Measurements from ENCODE around the gene KLF15.
"Not testable (repeated sequence)": the region's sequence is repeated elsewhere in the genome, so short reads cannot be mapped to it uniquely, and the experiment has no call there.

The KLF15 gene

GRCh38 chr3:126346466-126346865 lies 10.7 kb downstream of the KLF15 start:
- no peak for DNase-seq (ENCODE audit: low spot score)

GRCh38 chr3:126345641-126346460 lies 11.4 kb downstream of the KLF15 start:
- no peak for DNase-seq (ENCODE audit: low spot score)

DNA sequence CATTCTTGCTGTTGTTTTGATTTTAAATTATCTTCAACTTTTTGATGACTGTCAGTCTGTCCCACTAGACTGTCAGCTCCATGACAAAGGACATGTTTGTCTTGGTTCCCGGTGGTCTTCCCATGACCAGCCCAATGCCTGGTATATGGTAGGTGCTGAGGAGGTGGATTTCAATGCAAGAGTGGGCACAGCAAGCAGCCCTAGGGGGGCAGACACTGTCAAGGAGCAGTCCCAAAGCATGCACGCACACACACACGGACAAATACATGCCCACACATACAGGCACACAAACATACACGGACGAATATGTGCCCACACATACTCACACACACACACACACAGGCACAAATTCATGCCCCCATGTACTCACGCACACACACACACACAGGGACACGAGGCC lies 12.0 kb downstream of the KLF15 start:
- no peak for DNase-seq (ENCODE audit: low spot score)

GRCh38 chr3:126344380-126345041 lies 12.7 kb downstream of the KLF15 start:
- DNase-seq (ENCODE audit: low spot score), result no peak

- DNase-seq (ENCODE audit: low spot score), result no peak
Observed at GRCh38 chr3:126343649-126344035, 13.6 kb downstream of the KLF15 start.

GRCh38 chr3:126342991-126343648 lies 14.1 kb downstream of the KLF15 start:
- peak; percentile 59 for DNase-seq (ENCODE audit: low spot score)

- no peak for DNase-seq (ENCODE audit: low spot score)
Observed at GRCh38 chr3:126342211-126342610, 15.0 kb downstream of the KLF15 start.

- DNase-seq (ENCODE audit: low spot score), result no peak
Observed at GRCh38 chr3:126341755-126342150, 15.5 kb downstream of the KLF15 start.

GRCh38 chr3:126340943-126341754 lies 16.1 kb downstream of the KLF15 start:
- no peak for DNase-seq (ENCODE audit: low spot score)

GRCh38 chr3:126340596-126340942 lies 16.6 kb downstream of the KLF15 start:
- no peak for DNase-seq (ENCODE audit: low spot score)

GRCh38 chr3:126340081-126340511 lies 17.1 kb downstream of the KLF15 start:
- DNase-seq (ENCODE audit: low spot score), result no peak

GRCh38 chr3:126339466-126339865 lies 17.7 kb downstream of the KLF15 start:
- no peak for DNase-seq (ENCODE audit: low spot score)

GRCh38 chr3:126338790-126339288 lies 18.4 kb downstream of the KLF15 start:
- DNase-seq (ENCODE audit: low spot score), result no peak

DNA sequence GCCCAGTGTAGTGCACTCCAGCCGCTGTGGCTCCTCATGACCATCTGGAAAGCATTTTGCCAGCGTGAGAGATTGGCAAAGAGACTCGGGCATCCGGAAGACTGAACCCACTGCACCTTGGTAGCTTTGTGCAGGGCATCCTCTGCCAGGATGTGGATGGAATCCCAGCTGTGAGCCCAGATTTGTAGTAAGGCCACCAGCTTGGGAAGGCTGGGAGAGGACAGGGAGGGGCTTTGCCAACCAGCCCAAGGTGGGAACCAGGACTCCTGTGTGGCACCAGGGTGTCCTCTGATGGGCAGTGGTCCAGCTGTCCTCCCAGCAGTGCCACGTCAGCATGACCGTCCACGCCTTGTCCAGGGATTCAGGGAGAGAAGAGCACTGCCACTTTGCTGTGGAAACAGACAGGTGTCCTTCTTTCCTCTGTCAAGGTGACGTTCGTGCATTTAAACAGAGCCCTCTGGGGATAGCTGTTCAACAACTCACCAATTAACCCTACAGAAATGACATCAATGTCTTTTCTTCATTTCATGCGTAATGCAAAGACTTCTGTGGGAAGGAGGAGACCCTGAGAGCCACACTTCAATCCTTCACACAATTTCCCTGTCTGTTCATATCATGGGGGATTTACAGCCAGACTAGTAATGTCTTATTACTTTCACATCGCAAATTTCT lies 19.1 kb downstream of the KLF15 start:
- DNase-seq (ENCODE audit: low spot score), result no peak

- not testable (repeated sequence) for DNase-seq (ENCODE audit: low spot score)
Observed at GRCh38 chr3:126331812-126332336, 25.3 kb downstream of the KLF15 start.

GRCh38 chr3:126329927-126330725 lies 27.1 kb downstream of the KLF15 start:
- no peak for DNase-seq (ENCODE audit: low spot score)

DNA sequence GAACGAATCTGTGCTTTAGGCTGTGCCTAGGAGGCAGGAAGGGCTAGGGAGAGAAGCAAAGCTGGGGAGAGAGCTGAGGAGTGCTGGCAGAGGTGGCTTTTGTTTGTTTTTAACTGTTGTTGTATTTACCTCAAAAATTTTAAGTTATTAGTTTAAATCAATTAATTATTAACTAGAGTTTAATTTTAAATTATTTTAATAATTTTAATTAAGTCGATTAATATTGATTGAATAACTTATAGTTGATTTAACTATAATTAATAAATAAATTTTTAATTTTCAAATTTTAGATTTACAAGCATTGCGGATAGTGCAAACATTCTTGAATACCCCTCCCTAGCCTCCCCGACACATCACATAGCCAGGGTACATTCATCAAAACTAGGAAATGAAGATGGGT lies 30.6 kb downstream of the KLF15 start:
- DNase-seq (ENCODE audit: low spot score), result no peak

GRCh38 chr3:126322181-126322967 lies 34.8 kb downstream of the KLF15 start:
- no peak for DNase-seq (ENCODE audit: low spot score)

- no peak for DNase-seq (ENCODE audit: low spot score)
Observed at GRCh38 chr3:126321490-126321889, 35.7 kb downstream of the KLF15 start.
